GM23248 (cell line): ENCODE data around the gene METTL4. TPM values are rescaled to one million over a fixed set of nuclear protein-coding genes. Genes with fewer than 3 reads are reported as not detected.

Experiments
- DNase-seq: peaks from one replicate; pipeline ENCODE4 v3.0.0-alpha.2; 2015
- H2AFZ ChIP-seq: fragments of 200-600 bp; sonication (generic); 2 replicates; pipeline ENCODE4 v1.6.1; 2016; ENCODE audit warnings: antibody characterized with exemption
- H3F3A ChIP-seq: fragments of 200-600 bp; sonication (generic); 2 replicates; pipeline ENCODE4 v1.6.1; 2016; ENCODE audit warnings: mild to moderate bottlenecking, antibody characterized with exemption, mixed run types; ENCODE audit not compliant: insufficient read depth
- H3K27ac ChIP-seq: fragments of 200-600 bp; sonication (generic); 2 replicates; pipeline ENCODE4 v1.5.1; 2016; ENCODE audit warnings: mild to moderate bottlenecking
- H3K27me3 ChIP-seq: fragments of 200-600 bp; sonication (generic); replicated peaks from 2 replicates; pipeline ENCODE4 v1.6.1; 2016; ENCODE audit warnings: mild to moderate bottlenecking; ENCODE audit not compliant: insufficient read depth
- H3K36me3 ChIP-seq: fragments of 200-600 bp; sonication (generic); 2 replicates; pipeline ENCODE4 v1.6.1; 2016; ENCODE audit warnings: low read depth, mild to moderate bottlenecking
- H3K4me1 ChIP-seq: fragments of 200-600 bp; sonication (generic); 2 replicates; pipeline ENCODE4 v1.6.1; 2016; ENCODE audit warnings: mild to moderate bottlenecking; ENCODE audit not compliant: insufficient read depth
- H3K4me2 ChIP-seq: fragments of 200-600 bp; sonication (generic); one replicate; pipeline ENCODE4 v1.6.1; 2016; ENCODE audit warnings: mild to moderate bottlenecking; ENCODE audit not compliant: unreplicated experiment
- H3K4me3 ChIP-seq: fragments of 200-600 bp; sonication (generic); 2 replicates; pipeline ENCODE4 v1.5.1; 2016; ENCODE audit warnings: mild to moderate bottlenecking
- H3K79me2 ChIP-seq: fragments of 200-600 bp; sonication (generic); 2 replicates; pipeline ENCODE4 v1.6.1; 2016; ENCODE audit warnings: mild to moderate bottlenecking; ENCODE audit not compliant: insufficient read depth
- H3K9ac ChIP-seq: fragments of 200-600 bp; sonication (generic); 2 replicates; pipeline ENCODE4 v1.6.1; 2016; ENCODE audit warnings: mild to moderate bottlenecking
- H3K9me2 ChIP-seq: fragments of 200-600 bp; sonication (generic); 2 replicates; pipeline ENCODE4 v1.6.1; 2016; ENCODE audit warnings: mixed run types, mild to moderate bottlenecking, moderate library complexity; ENCODE audit not compliant: insufficient read depth
- H3K9me3 ChIP-seq: fragments of 200-600 bp; sonication (generic); one replicate; pipeline ENCODE4 v1.6.1; 2017; ENCODE audit warnings: low read depth
- H4K20me1 ChIP-seq: fragments of 200-600 bp; sonication (generic); 2 replicates; pipeline ENCODE4 v1.6.0; 2016; ENCODE audit not compliant: insufficient read depth
- EZH2 ChIP-seq: fragments of 200-600 bp; sonication (generic); IDR thresholded peaks from 2 replicates; pipeline ENCODE4 v1.6.1; 2018; ENCODE audit warnings: antibody characterized with exemption, mild to moderate bottlenecking; ENCODE audit not compliant: insufficient read depth, poor library complexity, severe bottlenecking
- EZH2phosphoT487 ChIP-seq: fragments of 200-600 bp; sonication (generic); IDR thresholded peaks from 2 replicates; pipeline ENCODE4 v1.6.1; 2018; ENCODE audit warnings: antibody characterized with exemption, moderate library complexity, mild to moderate bottlenecking, low read depth; ENCODE audit not compliant: insufficient read depth
- WGBS, 2 experiments: methylation state at CpG; one replicate each; pipeline ENCODE4 v1.1.6; 2015 to 2017; ENCODE audit warnings: low lambda C conversion rate in 2 of 2, low coverage in 1 of 2; ENCODE audit errors: missing lambda C conversion rate in 2 of 2; 5-methylcytosine and 5-hydroxymethylcytosine counted together
- in situ Hi-C: fragments of 300-500 bp; cut with MboI; formaldehyde crosslinking; loops from 2 replicates; pipeline ENCODE4 v1.15.0; 2020
- polyA plus RNA-seq: library from polyadenylated mRNA; unstranded; fragments of >200 nt; fragmentation: Nextera tagmentation; extraction: Ambion mirVana; gene quantifications from 2 replicates; pipeline ENCODE4 v1.2.1, GENCODE V29; 2016
- total RNA-seq: library from RNA; depleted of rRNA; stranded (reverse); fragments of >200 nt; shearing (Covaris generic); gene quantifications from 2 replicates; pipeline ENCODE4 v1.2.3, GENCODE V29; 2014

The METTL4 gene
- total and polyA plus RNA-seq, 2 experiments from 2014 or later: 5.6 to 9.9 TPM

DNA sequence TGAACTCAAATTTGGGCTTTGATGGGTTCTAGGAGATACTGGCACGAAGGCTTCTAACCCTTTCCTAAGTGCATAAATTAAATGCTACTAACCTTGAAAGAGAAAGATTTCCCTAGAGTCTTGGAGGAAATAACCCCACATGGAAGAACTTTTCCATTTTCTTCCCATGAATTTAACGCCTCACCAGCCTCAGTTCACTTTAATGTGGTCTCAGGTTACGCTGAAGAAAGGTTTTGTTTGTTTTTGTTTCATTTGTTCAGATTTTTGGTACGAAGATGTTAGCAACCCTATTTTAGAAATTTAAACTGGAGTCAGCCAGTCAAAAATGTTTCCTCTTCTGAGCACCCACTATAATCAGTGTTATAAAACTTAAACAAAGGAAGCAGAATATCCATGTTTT, 30.7 kb downstream of the METTL4 start:
- H3K9me3 ChIP-seq: no peaks in the 10 kb centered on the region
- no peak overlapping the region for H3K9ac ChIP-seq
- no peaks in the 10 kb centered on the region for H3K9me2 ChIP-seq
- no peaks in the 10 kb centered on the region for H3K4me1 ChIP-seq
- no peaks in the 10 kb centered on the region for H3K27me3 ChIP-seq
- in situ Hi-C loops: loop anchor here (10.0 to 25.0 kb wide), 3 partner anchors 436 to 1678 kb away; no protein-coding TSS in a partner anchor
- TF ChIP-seq EZH2phosphoT487: no peak
- no peak for TF ChIP-seq EZH2
- H3F3A ChIP-seq: no peaks in the 10 kb centered on the region
- H3K4me3 ChIP-seq: no peak overlapping the region
- DNase-seq: no peak
- no peaks in the 10 kb centered on the region for H4K20me1 ChIP-seq
- no peaks in the 10 kb centered on the region for H3K79me2 ChIP-seq
- no peak overlapping the region for H2AFZ ChIP-seq
- no peak overlapping the region for H3K27ac ChIP-seq
- WGBS, 2 experiments: 96 to 97% methylated on average over 4 of the region's 4 CpGs
- peaks cover 2% of the 10 kb centered on the region for H3K36me3 ChIP-seq
- H3K4me2 ChIP-seq: no peak overlapping the region

- Histone ChIP-seq H2AFZ (no peak overlapping the region), H3K9ac (no peak overlapping the region), H3K9me3 (no peaks in the 10 kb centered on the region), H3K4me3 (no peak overlapping the region), H3K79me2 (no peaks in the 10 kb centered on the region), H3F3A (no peaks in the 10 kb centered on the region), H3K9me2 (no peaks in the 10 kb centered on the region), H3K36me3 (peaks cover 2% of the 10 kb centered on the region; the same call in 1 of the 2 replicates), H3K4me2 (no peak overlapping the region), H3K27ac (no peak overlapping the region), H4K20me1 (no peaks in the 10 kb centered on the region), H3K27me3 (no peaks in the 10 kb centered on the region), H3K4me1 (no peaks in the 10 kb centered on the region)
- WGBS, 2 experiments: 11 to 16% methylated on average over 1 of the region's 1 CpG
- no peak for DNase-seq
- TF ChIP-seq EZH2 (no peak), EZH2phosphoT487 (no peak)
- in situ Hi-C loops: loop anchor here (10.0 to 25.0 kb wide), 3 partner anchors 194 to 1677 kb away; no protein-coding TSS in a partner anchor
Measured at GRCh38 chr18:2538844-2539243, 32.5 kb downstream of the METTL4 start.

GRCh38 chr18:2538236-2538635, 33.1 kb downstream of the METTL4 start:
- Histone ChIP-seq H3K36me3 (peaks cover 2% of the 10 kb centered on the region; the same call in 1 of the 2 replicates), H3K27ac (no peak overlapping the region), H3K4me2 (no peak overlapping the region), H2AFZ (no peak overlapping the region), H3K79me2 (no peaks in the 10 kb centered on the region), H3K9ac (no peak overlapping the region), H3K9me3 (no peaks in the 10 kb centered on the region), H4K20me1 (no peaks in the 10 kb centered on the region), H3K4me3 (no peak overlapping the region), H3F3A (no peaks in the 10 kb centered on the region), H3K4me1 (no peaks in the 10 kb centered on the region), H3K9me2 (no peaks in the 10 kb centered on the region), H3K27me3 (no peaks in the 10 kb centered on the region)
- TF ChIP-seq EZH2phosphoT487 (no peak), EZH2 (no peak)
- WGBS, 2 experiments: 100% methylated on average over 1 of the region's 1 CpG
- no peak for DNase-seq
- in situ Hi-C loops: loop anchor here (10.0 to 25.0 kb wide), 3 partner anchors 193 to 1676 kb away; no protein-coding TSS in a partner anchor

DNA sequence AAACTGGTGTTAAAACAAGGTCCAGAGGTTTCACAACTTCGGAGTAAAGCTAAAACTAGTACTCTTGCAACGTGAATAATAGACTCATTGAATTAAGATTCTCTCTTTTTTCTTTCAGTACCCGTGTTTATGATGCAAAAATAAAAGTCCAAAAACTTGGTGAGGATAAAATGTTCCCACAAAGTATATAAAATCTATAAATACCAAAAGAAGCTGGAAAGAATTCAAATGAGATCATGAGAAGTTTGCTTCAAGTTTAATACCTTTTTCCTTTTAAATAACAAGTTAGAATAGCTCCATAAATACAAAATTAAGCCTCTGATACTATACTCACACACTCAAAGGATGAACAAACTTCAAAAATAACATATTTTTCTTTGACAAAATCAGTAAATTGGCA, 34.0 kb downstream of the METTL4 start:
- Histone ChIP-seq H4K20me1 (no peaks in the 10 kb centered on the region), H3K36me3 (peaks cover 2% of the 10 kb centered on the region; the same call in 1 of the 2 replicates), H3K9ac (no peak overlapping the region), H2AFZ (no peak overlapping the region), H3K4me1 (no peaks in the 10 kb centered on the region), H3K27ac (no peak overlapping the region), H3K9me3 (no peaks in the 10 kb centered on the region), H3K79me2 (no peaks in the 10 kb centered on the region), H3K9me2 (no peaks in the 10 kb centered on the region), H3F3A (no peaks in the 10 kb centered on the region), H3K27me3 (no peaks in the 10 kb centered on the region), H3K4me3 (no peak overlapping the region), H3K4me2 (no peak overlapping the region)
- DNase-seq: no peak
- WGBS, 2 experiments: 64 to 67% methylated on average over 3 of the region's 3 CpGs
- no peak for TF ChIP-seq EZH2phosphoT487
- TF ChIP-seq EZH2: no peak
- in situ Hi-C loops: loop anchor here (10.0 to 25.0 kb wide), 3 partner anchors 192 to 1675 kb away; no protein-coding TSS in a partner anchor
